ENCODE measurements around the gene CAMTA1. TPM values are rescaled to one million over a fixed set of nuclear protein-coding genes. Genes with fewer than 3 reads are reported as not detected.

CAMTA1 gene
- total RNA-seq, 1 experiment from 2014 or later: 85.2 TPM

DNA sequence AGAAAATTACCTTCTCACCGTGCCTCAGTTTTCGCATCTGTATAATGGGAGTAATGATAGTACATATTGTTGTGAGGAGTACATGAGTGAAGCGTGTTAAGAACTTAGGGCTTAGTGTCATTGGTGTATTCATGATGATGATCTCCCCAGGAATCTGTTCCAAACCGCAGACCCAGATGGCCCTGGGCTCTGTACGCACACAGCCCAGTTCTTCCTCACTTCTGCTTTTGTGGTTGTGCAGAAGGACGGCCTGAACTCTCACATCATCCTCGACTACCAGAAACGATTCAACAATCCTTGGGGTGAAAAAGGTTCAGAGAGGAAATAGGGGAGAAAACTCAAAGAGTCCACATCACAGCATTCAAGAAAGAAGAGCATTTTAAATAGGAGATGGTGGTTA lies 323.0 kb downstream of the CAMTA1 start:
- H3K27me3 ChIP-seq (replicated peaks; ENCODE audit: insufficient read depth, low read depth, low read length, poor library complexity): no peaks in the 10 kb centered on the region

DNA sequence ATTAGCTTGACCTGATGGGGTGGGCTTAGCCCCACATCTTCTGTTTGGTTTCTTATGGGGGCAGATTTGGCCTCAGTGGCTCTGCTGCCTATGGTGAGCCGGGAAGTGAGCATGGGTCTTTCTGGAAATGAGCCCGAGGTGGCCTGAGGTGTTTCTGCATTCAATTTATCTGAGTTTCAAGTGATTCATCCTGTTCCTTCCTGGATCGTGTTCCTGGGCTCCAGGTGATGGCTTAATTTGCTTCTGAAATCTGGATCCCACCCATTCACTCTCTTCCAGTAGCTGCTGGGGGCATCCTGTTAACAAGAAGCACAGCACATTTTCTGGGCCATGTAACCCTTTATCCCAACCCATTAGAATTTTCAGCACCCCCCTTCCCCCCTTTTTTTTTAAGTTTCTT lies 324.6 kb downstream of the CAMTA1 start:
- BruUV-seq (replicated peaks): no TSS peak
- intact Hi-C loops (cut with micrococcal nuclease; ENCODE audit: unreplicated experiment): loop anchor here (10.0 kb wide), 1 partner anchor 65 kb away; no protein-coding TSS in a partner anchor
- H3K27ac ChIP-seq (ENCODE audit: low read depth, low read length, poor library complexity, severe bottlenecking): no peak overlapping the region
- no peaks in the 10 kb centered on the region for H3K4me1 ChIP-seq (ENCODE audit: insufficient read depth, low read length, poor library complexity, severe bottlenecking)
- no peak for TF ChIP-seq EZH2 (IDR thresholded peaks at IDR 0.05; ENCODE audit: borderline replicate concordance, low read depth, low read length, poor library complexity, severe bottlenecking)
- TF ChIP-seq, protein P1, sequence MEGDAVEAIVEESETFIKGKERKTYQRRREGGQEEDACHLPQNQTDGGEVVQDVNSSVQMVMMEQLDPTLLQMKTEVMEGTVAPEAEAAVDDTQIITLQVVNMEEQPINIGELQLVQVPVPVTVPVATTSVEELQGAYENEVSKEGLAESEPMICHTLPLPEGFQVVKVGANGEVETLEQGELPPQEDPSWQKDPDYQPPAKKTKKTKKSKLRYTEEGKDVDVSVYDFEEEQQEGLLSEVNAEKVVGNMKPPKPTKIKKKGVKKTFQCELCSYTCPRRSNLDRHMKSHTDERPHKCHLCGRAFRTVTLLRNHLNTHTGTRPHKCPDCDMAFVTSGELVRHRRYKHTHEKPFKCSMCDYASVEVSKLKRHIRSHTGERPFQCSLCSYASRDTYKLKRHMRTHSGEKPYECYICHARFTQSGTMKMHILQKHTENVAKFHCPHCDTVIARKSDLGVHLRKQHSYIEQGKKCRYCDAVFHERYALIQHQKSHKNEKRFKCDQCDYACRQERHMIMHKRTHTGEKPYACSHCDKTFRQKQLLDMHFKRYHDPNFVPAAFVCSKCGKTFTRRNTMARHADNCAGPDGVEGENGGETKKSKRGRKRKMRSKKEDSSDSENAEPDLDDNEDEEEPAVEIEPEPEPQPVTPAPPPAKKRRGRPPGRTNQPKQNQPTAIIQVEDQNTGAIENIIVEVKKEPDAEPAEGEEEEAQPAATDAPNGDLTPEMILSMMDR (conservative IDR thresholded peaks at IDR 0.05; ENCODE audit: low read depth, low read length): no peak
- no peaks in the 10 kb centered on the region for H3K36me3 ChIP-seq (ENCODE audit: insufficient read depth, low read length, poor library complexity, severe bottlenecking)
- POLR2A ChIA-PET (ENCODE audit: low non-redundant PET): no interaction called here
- CTCF ChIA-PET: no interaction called here
- H3K9me3 ChIP-seq (ENCODE audit: low read depth, low read length, poor library complexity, severe bottlenecking): no peaks in the 10 kb centered on the region
- no peak overlapping the region for H3K4me3 ChIP-seq (ENCODE audit: low read depth, low read length, poor library complexity, severe bottlenecking)
- no peak for DNase-seq (ENCODE audit: low spot score)
- H3K27me3 ChIP-seq (replicated peaks; ENCODE audit: insufficient read depth, low read depth, low read length, poor library complexity): no peaks in the 10 kb centered on the region

More for the DNA sequence above, 323.0 kb downstream of the CAMTA1 start:
- Histone ChIP-seq H3K36me3 (ENCODE audit: insufficient read depth, low read length, poor library complexity, severe bottlenecking) (no peaks in the 10 kb centered on the region), H3K9me3 (ENCODE audit: low read depth, low read length, poor library complexity, severe bottlenecking) (no peaks in the 10 kb centered on the region), H3K4me3 (ENCODE audit: low read depth, low read length, poor library complexity, severe bottlenecking) (no peak overlapping the region), H3K4me1 (ENCODE audit: insufficient read depth, low read length, poor library complexity, severe bottlenecking) (no peaks in the 10 kb centered on the region), H3K27ac (ENCODE audit: low read depth, low read length, poor library complexity, severe bottlenecking) (no peak overlapping the region)
- ChIA-PET CTCF (no interaction called here), POLR2A (ENCODE audit: low non-redundant PET) (no interaction called here)
- TF ChIP-seq, protein P1 (conservative IDR thresholded peaks at IDR 0.05; ENCODE audit: low read depth, low read length): no peak
- TF ChIP-seq EZH2 (IDR thresholded peaks at IDR 0.05; ENCODE audit: borderline replicate concordance, low read depth, low read length, poor library complexity, severe bottlenecking): no peak
- intact Hi-C loops (cut with micrococcal nuclease; ENCODE audit: unreplicated experiment): no loop called here
- no TSS peak for BruUV-seq (replicated peaks)
- no peak for DNase-seq (ENCODE audit: low spot score)

DNA sequence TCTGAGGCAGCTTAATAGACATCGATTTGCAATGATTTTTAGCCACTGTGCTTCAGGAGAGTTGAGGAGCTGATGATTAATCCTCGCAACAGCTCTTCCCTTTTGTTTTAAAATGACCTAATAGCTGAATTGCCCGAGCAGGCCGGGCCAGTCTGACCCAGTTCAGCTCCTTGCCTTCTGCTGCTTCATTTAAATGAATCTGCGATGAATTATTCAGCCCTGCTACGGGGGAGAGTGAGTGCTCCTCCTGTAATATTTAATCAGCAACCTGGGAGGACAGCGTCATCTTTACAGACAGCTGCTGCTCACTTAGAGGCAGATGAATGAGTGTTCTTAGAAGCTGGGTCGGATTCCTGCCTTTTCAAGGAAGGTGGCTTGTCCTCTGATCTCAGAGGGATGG lies 325.1 kb downstream of the CAMTA1 start:
- POLR2A ChIA-PET (ENCODE audit: low non-redundant PET): no interaction called here
- Histone ChIP-seq H3K4me1 (ENCODE audit: insufficient read depth, low read length, poor library complexity, severe bottlenecking) (no peaks in the 10 kb centered on the region), H3K36me3 (ENCODE audit: insufficient read depth, low read length, poor library complexity, severe bottlenecking) (no peaks in the 10 kb centered on the region), H3K27me3 (replicated peaks; ENCODE audit: insufficient read depth, low read depth, low read length, poor library complexity) (no peaks in the 10 kb centered on the region), H3K9me3 (ENCODE audit: low read depth, low read length, poor library complexity, severe bottlenecking) (no peaks in the 10 kb centered on the region), H3K4me3 (ENCODE audit: low read depth, low read length, poor library complexity, severe bottlenecking) (no peak overlapping the region), H3K27ac (ENCODE audit: low read depth, low read length, poor library complexity, severe bottlenecking) (no peak overlapping the region)
- TF ChIP-seq, protein P1 (conservative IDR thresholded peaks at IDR 0.05; ENCODE audit: low read depth, low read length): no peak
- no peak for TF ChIP-seq EZH2 (IDR thresholded peaks at IDR 0.05; ENCODE audit: borderline replicate concordance, low read depth, low read length, poor library complexity, severe bottlenecking)
- intact Hi-C loops (cut with micrococcal nuclease; ENCODE audit: unreplicated experiment): loop anchor here (10.0 kb wide), 1 partner anchor 64 kb away; no protein-coding TSS in a partner anchor
- no peak for DNase-seq (ENCODE audit: low spot score)
- CTCF ChIA-PET: no interaction called here
- BruUV-seq (replicated peaks): no TSS peak

Data from A673 (cell line).